HepG2 (cell line): ENCODE data around the gene SAC3D1. TPM values are rescaled to one million over a fixed set of nuclear protein-coding genes. Genes with fewer than 3 reads are reported as not detected.

ENCODE experiments used
- ATAC-seq: fragments of 200-7000 bp; cut with Tn5 transposase; 3 replicates; pipeline ENCODE4 v1.9.1; 2020; ENCODE audit warnings: mild to moderate bottlenecking, moderate library complexity
- BruUV-seq: library from RNA; stranded (reverse); fragments of 400-500 nt; replicated peaks from 2 replicates; lab custom pipeline; 2021; lab: Mats Ljungman, UMichigan
- CTCF ChIA-PET: fragments of 300-600 bp; formaldehyde crosslinking; extraction: SDS; loops from one replicate; lab custom pipeline; 2021; ENCODE audit warnings: low total read pairs, inconsistent platforms, low intra/inter-chr PET ratio; lab: Yijun Ruan, JAX
- POLR2A ChIA-PET: fragments of 350-600 bp; sonication (Branson Sonifier 250); formaldehyde crosslinking; loops from one replicate; lab custom pipeline; 2020; ENCODE audit warnings: antibody characterized with exemption, inconsistent platforms; lab: Yijun Ruan, JAX
- DNase-seq: peaks from one replicate; pipeline ENCODE4 v3.0.0-alpha.2; 2015; ENCODE audit warnings: low spot score
- FAIRE-seq: peaks from 3 replicates; lab custom pipeline; 2011; peaks lifted over from hg19 to GRCh38; lab: Jason Lieb, UNC
- H2AFZ ChIP-seq: one replicate; pipeline ENCODE4 v1.6.1; 2011; ENCODE audit warnings: low read length, inconsistent platforms
- H3K27ac ChIP-seq: fragments of 300-600 bp; 3 replicates; pipeline ENCODE4 v1.8.0; 2011; ENCODE audit warnings: mixed run types, mild to moderate bottlenecking, mixed read lengths, low read length, inconsistent platforms; ENCODE audit not compliant: insufficient read depth; ENCODE audit errors: extremely low read length
- H3K27me3 ChIP-seq, 2 experiments: fragments of 200-600 bp in 1 of 2; 2 replicates in 1 of 2; 3 replicates in 1 of 2; pipeline versions ENCODE4 v1.6.0 to v1.8.0; 2011; ENCODE audit warnings: low read length in 2 of 2, mild to moderate bottlenecking in 2 of 2, moderate library complexity in 2 of 2, inconsistent platforms in 1 of 2; ENCODE audit not compliant: insufficient read depth in 2 of 2, control insufficient read depth in 1 of 2
- H3K36me3 ChIP-seq, 2 experiments: fragments of 200-600 bp in 1 of 2; replicated peaks in 1 of 2; 2 replicates in 1 of 2; 3 replicates in 1 of 2; pipeline versions ENCODE4 v1.5.1 to v1.8.0; 2011; ENCODE audit warnings: low read length in 2 of 2, inconsistent platforms in 1 of 2; ENCODE audit not compliant: insufficient read depth in 2 of 2, control insufficient read depth in 1 of 2
- H3K4me1 ChIP-seq: 2 replicates; pipeline ENCODE4 v1.5.1; 2012; ENCODE audit warnings: low read length, inconsistent platforms; ENCODE audit not compliant: insufficient read depth
- H3K4me2 ChIP-seq: 2 replicates; pipeline ENCODE4 v1.6.0; 2011; ENCODE audit warnings: low read depth, low read length, inconsistent platforms
- H3K4me3 ChIP-seq, 3 experiments: fragments of 200-600 bp in 1 of 3; sonication (generic), shearing (Covaris generic) in 1 of 3; replicated peaks in 1 of 3; 2 replicates each; pipeline ENCODE4 v1.5.1; 2011 to 2016; ENCODE audit warnings: low read length in 3 of 3, inconsistent platforms in 2 of 3, low read depth in 2 of 3, mild to moderate bottlenecking in 2 of 3, control low read depth in 1 of 3, mixed read lengths in 1 of 3; ENCODE audit not compliant: insufficient read depth in 1 of 3
- H3K79me2 ChIP-seq: one replicate; pipeline ENCODE4 v1.6.1; 2011; ENCODE audit warnings: low read length, inconsistent platforms; ENCODE audit not compliant: insufficient read depth
- H3K9ac ChIP-seq: 2 replicates; pipeline ENCODE4 v1.6.0; 2011; ENCODE audit warnings: mild to moderate bottlenecking, low read depth, low read length, inconsistent platforms; ENCODE audit not compliant: insufficient read depth
- H3K9me3 ChIP-seq: 2 replicates; pipeline ENCODE4 v1.5.1; 2012; ENCODE audit warnings: mild to moderate bottlenecking, low read length
- H4K20me1 ChIP-seq: 2 replicates; pipeline ENCODE4 v1.6.0; 2011; ENCODE audit warnings: inconsistent platforms, mild to moderate bottlenecking, low read length, moderate library complexity; ENCODE audit not compliant: insufficient read depth
- MXD3 ChIP-seq: IDR thresholded peaks from 2 replicates; pipeline ENCODE4 v1.6.1; 2016; ENCODE audit warnings: mild to moderate bottlenecking, missing biosample characterization, missing genetic modification reagents
- PHF8 ChIP-seq: sonication (generic); formaldehyde crosslinking; IDR thresholded peaks from 2 replicates; pipeline ENCODE4 v1.5.0; 2020; ENCODE audit warnings: missing genetic modification reagents
- SIX1 ChIP-seq: sonication (generic); formaldehyde crosslinking; IDR thresholded peaks from 2 replicates; pipeline ENCODE4 v1.4.0; 2020; ENCODE audit warnings: missing genetic modification reagents, borderline replicate concordance
- ZNF3 ChIP-seq: IDR thresholded peaks from 2 replicates; pipeline ENCODE4 v1.7.0; 2017; ENCODE audit warnings: inconsistent platforms
- ZUFSP ChIP-seq: sonication (generic); formaldehyde crosslinking; IDR thresholded peaks from 2 replicates; pipeline ENCODE4 v1.9.0; 2021; ENCODE audit warnings: missing genetic modification reagents, mild to moderate bottlenecking, borderline replicate concordance
- WGBS: methylation state at CpG from one replicate; pipeline ENCODE4 v1.1.6; 2017; ENCODE audit warnings: low lambda C conversion rate; 5-methylcytosine and 5-hydroxymethylcytosine counted together
- in situ Hi-C: cut with HindIII; loops from 2 replicates; pipeline ENCODE4 v1.10.0; 2017; ENCODE audit warnings: low pct_unique_long_range_greater_than_20kb; ENCODE audit not compliant: extremely low pct_ligation_motif_present
- intact Hi-C: fragments of 100-400 bp; cut with micrococcal nuclease; formaldehyde crosslinking; loops from one replicate; pipeline ENCODE4 v1.10.0; 2022; ENCODE audit not compliant: unreplicated experiment
- polyA plus RNA-seq, 8 experiments: library from polyadenylated mRNA; depleted of rRNA in 3 of 8; stranded (reverse) in 7 of 8; unstranded in 1 of 8; fragments of >200 nt; fragmentation: Illumina TruSeq in 4 of 8; extraction: Trizol in 4 of 8; gene quantifications; 2 replicates each; pipeline versions ENCODE4 v1.2.1 to v1.2.3, GENCODE V29; 2011 to 2016; ENCODE audit warnings: low read depth in 4 of 8, missing spikeins in 1 of 8, mixed read lengths in 1 of 8; ENCODE audit not compliant: insufficient read depth in 1 of 8
- total RNA-seq, 5 experiments: library from RNA; depleted of rRNA; stranded (reverse); fragments of >200 nt; fragmentation: Illumina TruSeq; extraction: Trizol; gene quantifications; 2 replicates each; pipeline ENCODE4 v1.2.3, GENCODE V29; 2016; ENCODE audit warnings: low read depth in 1 of 5

Gene SAC3D1
- total and polyA plus RNA-seq, 2 of the 13 experiments (the other 11 are each of a cell fraction or from before 2014, with no cell fraction given): 7.4 to 36.3 TPM

- TF ChIP-seq MXD3 (CRISPR knock-in tag) (no peak), SIX1 (CRISPR knock-in tag) (no peak)
- TF ChIP-seq, all 625 proteins: peak for 3
These were observed 16.0 kb downstream of the SAC3D1 start (continued) for GRCh38 chr11:65056999-65057398.

GRCh38 chr11:65057526-65057925 is 16.5 kb downstream of the SAC3D1 start:
- ChIA-PET CTCF (no interaction called here), POLR2A (interaction anchor here (0.6 to 4.1 kb wide), 6 partner anchors 11 to 113 kb away, joined by 3 to 39 read pairs (median 4); partner anchors contain the start of genes SAC3D1 and SPDYC)
- in situ Hi-C loops: no loop called here
- Histone ChIP-seq H3K36me3 (no peaks in the 10 kb centered on the region), H3K27ac (peak overlapping the region; percentile 24), H2AFZ (no peak overlapping the region), H3K79me2 (no peaks in the 10 kb centered on the region), H4K20me1 (no peaks in the 10 kb centered on the region), H3K4me3 (peak overlapping the region; percentile 32 to 75 (median 57); a peak in 5 of 6 replicates), H3K9me3 (no peaks in the 10 kb centered on the region), H3K9ac (peak overlapping the region; percentile 42), H3K4me1 (peaks cover 58% of the 10 kb centered on the region)
- ATAC-seq (no peak), DNase-seq (no peak), FAIRE-seq (no peak)
- no TSS peak for BruUV-seq
- intact Hi-C loops: no loop called here
- 84% methylated on average over 7 of the region's 7 CpGs for WGBS
- TF ChIP-seq PHF8: 0 out of 2 replicates have a peak, but pooled peaks have one; percentile 3
- no peak for TF ChIP-seq ZUFSP (CRISPR knock-in tag)
- TF ChIP-seq ZNF3 (CRISPR knock-in tag): peak; percentile 92
- TF ChIP-seq, all 625 proteins: peak for 2
- Histone ChIP-seq H3K27me3 (no peaks in the 10 kb centered on the region), H3K4me2 (peak overlapping the region; percentile 82)
